Uterus (tissue), 2 donors: ENCODE measurements around the gene MTCL3.

Experiments used
- CTCF ChIP-seq, 4 experiments: fragments of 200-600 bp in 2 of 4; fragments of 450-650 bp in 2 of 4; sonication (generic) in 2 of 4; IDR thresholded peaks; one replicate each; pipeline ENCODE4 v1.5.1; 2016 to 2019; ENCODE audit warnings: antibody characterized with exemption in 4 of 4, mild to moderate bottlenecking in 2 of 4, moderate library complexity in 1 of 4
- POLR2A ChIP-seq, 2 donors: fragments of 450-650 bp; IDR thresholded peaks; one replicate each; pipeline ENCODE4 v1.6.1; 2016; ENCODE audit warnings: antibody characterized with exemption in 2 of 2, mild to moderate bottlenecking in 1 of 2, moderate library complexity in 1 of 2

GRCh38 chr6:127457456-127458064, 61.6 kb downstream of the MTCL3 start:
- TF ChIP-seq CTCF (IDR thresholded peaks at IDR 0.05) (no peak), POLR2A (IDR thresholded peaks at IDR 0.05) (no peak)
